ENCODE results near the gene TAS2R1. TPM values are rescaled to one million over a fixed set of nuclear protein-coding genes. Genes with fewer than 3 reads are reported as not detected.

TAS2R1 gene
- total and polyA plus RNA-seq, 10 donors: 0.17 TPM; not detected in 9

DNA sequence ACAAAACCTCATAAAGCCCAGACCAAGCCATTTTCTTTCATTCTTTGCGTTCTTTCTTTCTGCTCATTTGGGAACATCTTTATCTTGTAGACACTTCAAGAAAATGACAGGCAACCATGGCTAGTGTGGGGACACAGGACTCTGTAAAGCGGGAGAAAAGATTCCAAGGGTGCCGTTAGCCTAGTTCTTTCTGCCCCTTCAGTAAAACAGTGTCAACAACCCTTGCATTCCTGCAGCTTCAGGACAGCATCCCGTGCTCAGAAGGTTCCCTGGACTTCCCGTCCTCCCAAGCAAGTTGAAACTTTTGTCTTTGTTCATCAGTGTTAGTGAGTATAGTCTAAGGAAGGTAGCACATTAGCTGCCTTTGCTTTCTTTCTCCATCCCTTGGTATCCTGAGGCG lies 41.9 kb downstream of the TAS2R1 start:
- no peak overlapping the region for H3K27ac ChIP-seq
- H3K36me3 ChIP-seq: no peaks in the 10 kb centered on the region
- WGBS, 5 donors: 61 to 78% (median 68%) methylated on average over 6 of the region's 6 CpGs
- no peak for DNase-seq
- no peak for TF ChIP-seq POLR2A (IDR thresholded peaks at IDR 0.05)
- TF ChIP-seq, protein P1, sequence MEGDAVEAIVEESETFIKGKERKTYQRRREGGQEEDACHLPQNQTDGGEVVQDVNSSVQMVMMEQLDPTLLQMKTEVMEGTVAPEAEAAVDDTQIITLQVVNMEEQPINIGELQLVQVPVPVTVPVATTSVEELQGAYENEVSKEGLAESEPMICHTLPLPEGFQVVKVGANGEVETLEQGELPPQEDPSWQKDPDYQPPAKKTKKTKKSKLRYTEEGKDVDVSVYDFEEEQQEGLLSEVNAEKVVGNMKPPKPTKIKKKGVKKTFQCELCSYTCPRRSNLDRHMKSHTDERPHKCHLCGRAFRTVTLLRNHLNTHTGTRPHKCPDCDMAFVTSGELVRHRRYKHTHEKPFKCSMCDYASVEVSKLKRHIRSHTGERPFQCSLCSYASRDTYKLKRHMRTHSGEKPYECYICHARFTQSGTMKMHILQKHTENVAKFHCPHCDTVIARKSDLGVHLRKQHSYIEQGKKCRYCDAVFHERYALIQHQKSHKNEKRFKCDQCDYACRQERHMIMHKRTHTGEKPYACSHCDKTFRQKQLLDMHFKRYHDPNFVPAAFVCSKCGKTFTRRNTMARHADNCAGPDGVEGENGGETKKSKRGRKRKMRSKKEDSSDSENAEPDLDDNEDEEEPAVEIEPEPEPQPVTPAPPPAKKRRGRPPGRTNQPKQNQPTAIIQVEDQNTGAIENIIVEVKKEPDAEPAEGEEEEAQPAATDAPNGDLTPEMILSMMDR (IDR thresholded peaks at IDR 0.05 in 8 of 11, conservative IDR thresholded peaks at IDR 0.05 in 3 of 11): no peak
- TF ChIP-seq POLR2AphosphoS5 (IDR thresholded peaks at IDR 0.05): no peak
- intact Hi-C loops (cut with DNase I; ENCODE audit: low total_unique reads): no loop called here
- H3K9me3 ChIP-seq: peaks cover 0 to 18% (median 0%) of the 10 kb centered on the region in 8 donors
- H3K4me1 ChIP-seq: no peaks in the 10 kb centered on the region
- no peak overlapping the region for H3K4me3 ChIP-seq
- no peaks in the 10 kb centered on the region for H3K27me3 ChIP-seq (replicated peaks in 1 of 7)

DNA sequence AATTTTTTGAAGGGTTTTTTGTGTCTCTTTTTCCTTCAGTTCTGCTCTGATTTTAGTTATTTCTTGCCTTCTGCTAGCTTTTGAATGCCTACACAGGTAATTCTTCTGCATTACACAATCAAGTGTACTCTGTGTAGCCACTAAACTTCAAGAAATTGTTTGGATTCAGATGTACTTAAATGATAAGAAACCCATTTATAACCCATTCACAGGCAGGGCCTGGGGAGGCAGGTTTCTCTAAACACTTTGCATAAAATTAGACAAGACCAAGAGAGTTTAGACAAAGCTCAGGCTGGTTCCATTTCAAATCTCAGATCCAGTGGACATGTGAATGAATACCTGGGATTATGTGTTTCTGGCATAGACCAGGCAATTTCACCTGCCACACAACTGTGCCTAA lies 43.0 kb downstream of the TAS2R1 start:
- Histone ChIP-seq H3K27me3 (replicated peaks in 1 of 7) (no peaks in the 10 kb centered on the region), H3K27ac (no peak overlapping the region), H3K9me3 (peaks cover 0 to 22% (median 0%) of the 10 kb centered on the region in 8 donors), H3K36me3 (no peaks in the 10 kb centered on the region), H3K4me1 (no peaks in the 10 kb centered on the region), H3K4me3 (no peak overlapping the region)
- TF ChIP-seq, protein P1 (IDR thresholded peaks at IDR 0.05 in 8 of 11, conservative IDR thresholded peaks at IDR 0.05 in 3 of 11): no peak
- no peak for TF ChIP-seq POLR2AphosphoS5 (IDR thresholded peaks at IDR 0.05)
- no peak for TF ChIP-seq POLR2A (IDR thresholded peaks at IDR 0.05)
- no peak for DNase-seq
- intact Hi-C loops (cut with DNase I; ENCODE audit: low total_unique reads): no loop called here

DNA sequence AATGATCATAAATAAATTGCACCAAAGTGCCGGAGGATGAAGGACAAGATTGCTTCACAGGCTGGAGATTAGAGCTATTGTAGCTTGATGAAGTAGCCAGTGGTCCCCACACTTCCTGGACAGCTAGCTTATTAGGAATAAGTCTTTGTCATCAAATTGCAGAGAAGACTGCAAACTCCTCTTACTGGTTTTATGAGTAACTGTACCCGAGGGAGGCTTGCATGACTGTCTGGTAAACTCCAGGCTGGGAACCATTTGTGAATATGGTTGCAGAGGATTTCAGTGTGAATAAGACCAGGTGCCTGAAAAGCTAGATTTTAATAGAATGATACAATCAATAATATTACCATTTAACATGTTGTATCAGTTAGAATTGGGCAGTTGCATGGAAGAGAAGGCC lies 47.7 kb downstream of the TAS2R1 start:
- H3K4me1 ChIP-seq: no peaks in the 10 kb centered on the region
- no peaks in the 10 kb centered on the region for H3K27me3 ChIP-seq (replicated peaks in 1 of 7)
- no peak for TF ChIP-seq POLR2AphosphoS5 (IDR thresholded peaks at IDR 0.05)
- TF ChIP-seq, protein P1 (IDR thresholded peaks at IDR 0.05 in 8 of 11, conservative IDR thresholded peaks at IDR 0.05 in 3 of 11): no peak
- TF ChIP-seq POLR2A (IDR thresholded peaks at IDR 0.05): no peak
- peaks cover 0 to 17% (median 0%) of the 10 kb centered on the region in 8 donors for H3K9me3 ChIP-seq
- H3K27ac ChIP-seq: no peak overlapping the region
- no peak overlapping the region for H3K4me3 ChIP-seq
- intact Hi-C loops (cut with DNase I; ENCODE audit: low total_unique reads): no loop called here
- no peak for DNase-seq
- no peaks in the 10 kb centered on the region for H3K36me3 ChIP-seq
- 59 to 77% (median 67%) methylated on average over 2 of the region's 2 CpGs for WGBS, 5 donors

Other genes with a start within 250 kb of the TAS2R1 start
- 10 to 100 TPM in 5 of 7 donors, 1 to 10 TPM in 2; 6.8 to 30.9 (median 18.6) TPM for gene SEMA5A, start 84.3 kb downstream of the TAS2R1 start, total RNA-seq
- gene SEMA5A, start 84.3 kb downstream of the TAS2R1 start, polyA plus RNA-seq: 1 to 10 TPM; 1.4 to 2.3 (median 2.1) TPM